ENCODE data around the gene SYNGR3. TPM values are rescaled to one million over a fixed set of nuclear protein-coding genes. Genes with fewer than 3 reads are reported as not detected.
"Not testable (repeated sequence)": the region's sequence is repeated elsewhere in the genome, so short reads cannot be mapped to it uniquely, and the experiment has no call there.

The SYNGR3 gene
- total and polyA plus RNA-seq, 7 experiments from 2014 or later: 0.49 to 8.8 (median 0.92) TPM

DNA sequence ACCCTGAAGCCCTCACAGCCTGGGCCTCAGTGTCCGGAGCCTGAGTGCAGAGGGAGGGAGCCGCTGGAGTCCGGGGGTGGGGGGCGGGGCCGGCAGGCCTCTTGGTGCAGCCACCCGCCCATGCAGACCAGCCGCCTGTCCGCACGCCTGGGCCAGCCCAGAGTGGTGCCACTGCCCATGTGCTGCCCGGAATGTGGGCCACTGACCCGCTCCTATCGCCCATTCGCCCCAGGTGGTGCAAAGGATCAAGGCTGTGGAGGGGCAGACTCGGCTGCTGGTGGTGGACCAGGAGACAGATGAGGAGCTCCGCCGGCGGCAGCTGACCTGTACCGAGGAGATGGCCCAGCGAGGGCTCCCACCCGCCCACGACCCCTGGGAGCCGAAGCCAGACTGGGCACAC is 39.6 kb downstream of the SYNGR3 start:
- Histone ChIP-seq H3K4me3 (ENCODE audit: low read length) (no peak overlapping the region), H3K27ac (ENCODE audit: low read depth, low read length) (no peak overlapping the region), H3K4me1 (ENCODE audit: control insufficient read depth in 2 of 2, insufficient read depth in 2 of 2, low read length in 2 of 2) (peaks cover 3 to 5% of the 10 kb centered on the region in 2 donors), H3K9me3 (ENCODE audit: control insufficient read depth in 2 of 3, low read length in 3 of 3) (no peaks in the 10 kb centered on the region), H3K36me3 (ENCODE audit: control insufficient read depth in 2 of 3, insufficient read depth in 3 of 3, low read length in 3 of 3) (no peaks in the 10 kb centered on the region), H3K27me3 (ENCODE audit: control insufficient read depth in 2 of 2, insufficient read depth in 2 of 2, low read length in 2 of 2) (no peaks in the 10 kb centered on the region)
- intact Hi-C loops (cut with micrococcal nuclease): no loop called here
- no peak overlapping the region for H3K4me3 Mint-ChIP-seq
- H3K36me3 Mint-ChIP-seq: no peaks in the 10 kb centered on the region
- ChIA-PET POLR2A (interaction anchor here (0.5 to 0.7 kb wide), 2 partner anchors 108 to 1902 kb away, joined by 3 read pairs; no protein-coding TSS in a partner anchor), CTCF (no interaction called here)
- DNase-seq (no peak), ATAC-seq (no peak)
- H3K27me3 Mint-ChIP-seq: peaks cover 0 to 26% (median 0%) of the 10 kb centered on the region in 5 donors
- H3K9me3 Mint-ChIP-seq: peaks cover 0 to under 1% (median 0%) of the 10 kb centered on the region in 11 donors
- peaks cover 2 to 16% (median 11%) of the 10 kb centered on the region in 7 donors for H3K4me1 Mint-ChIP-seq
- no peak overlapping the region for H3K27ac Mint-ChIP-seq

DNA sequence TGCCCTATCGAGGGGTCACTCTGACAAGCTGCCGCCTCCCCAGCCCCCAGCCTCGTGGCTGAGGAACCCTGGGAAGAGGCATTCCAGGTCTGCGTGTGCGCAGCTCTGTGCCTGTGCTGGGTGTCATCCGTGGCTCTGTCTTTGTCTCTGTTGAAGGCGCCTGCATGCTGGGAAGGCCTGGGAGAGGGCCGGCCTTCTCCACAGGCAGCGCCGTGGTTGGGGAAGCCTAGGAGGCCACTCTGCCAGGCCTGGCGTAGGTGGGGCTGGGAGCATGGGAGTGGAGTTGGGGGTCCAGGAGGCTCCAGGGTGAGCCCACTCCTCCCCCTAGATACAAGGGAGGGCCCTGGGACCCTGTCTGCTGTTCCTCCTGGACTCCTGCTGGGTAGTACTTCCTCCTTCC is 40.3 kb downstream of the SYNGR3 start:
- Histone ChIP-seq H3K4me1 (ENCODE audit: control insufficient read depth in 2 of 2, insufficient read depth in 2 of 2, low read length in 2 of 2) (peaks cover 3 to 5% of the 10 kb centered on the region in 2 donors), H3K27ac (ENCODE audit: low read depth, low read length) (no peak overlapping the region), H3K36me3 (ENCODE audit: control insufficient read depth in 2 of 3, insufficient read depth in 3 of 3, low read length in 3 of 3) (no peaks in the 10 kb centered on the region), H3K27me3 (ENCODE audit: control insufficient read depth in 2 of 2, insufficient read depth in 2 of 2, low read length in 2 of 2) (no peaks in the 10 kb centered on the region), H3K4me3 (ENCODE audit: low read length) (no peak overlapping the region), H3K9me3 (ENCODE audit: control insufficient read depth in 2 of 3, low read length in 3 of 3) (no peaks in the 10 kb centered on the region)
- Mint-ChIP-seq H3K4me3 (no peak overlapping the region), H3K27ac (no peak overlapping the region), H3K4me1 (peaks cover 0 to 17% (median 10%) of the 10 kb centered on the region in 7 donors), H3K27me3 (peaks cover 0 to 26% (median 0%) of the 10 kb centered on the region in 5 donors), H3K36me3 (no peaks in the 10 kb centered on the region), H3K9me3 (no peaks in the 10 kb centered on the region)
- ATAC-seq (no peak), DNase-seq (no peak)
- ChIA-PET CTCF (no interaction called here), POLR2A (interaction anchor here (0.5 kb wide), 1 partner anchor 107 kb away, joined by 3 read pairs; no protein-coding TSS in a partner anchor)
- intact Hi-C loops (cut with micrococcal nuclease): no loop called here

DNA sequence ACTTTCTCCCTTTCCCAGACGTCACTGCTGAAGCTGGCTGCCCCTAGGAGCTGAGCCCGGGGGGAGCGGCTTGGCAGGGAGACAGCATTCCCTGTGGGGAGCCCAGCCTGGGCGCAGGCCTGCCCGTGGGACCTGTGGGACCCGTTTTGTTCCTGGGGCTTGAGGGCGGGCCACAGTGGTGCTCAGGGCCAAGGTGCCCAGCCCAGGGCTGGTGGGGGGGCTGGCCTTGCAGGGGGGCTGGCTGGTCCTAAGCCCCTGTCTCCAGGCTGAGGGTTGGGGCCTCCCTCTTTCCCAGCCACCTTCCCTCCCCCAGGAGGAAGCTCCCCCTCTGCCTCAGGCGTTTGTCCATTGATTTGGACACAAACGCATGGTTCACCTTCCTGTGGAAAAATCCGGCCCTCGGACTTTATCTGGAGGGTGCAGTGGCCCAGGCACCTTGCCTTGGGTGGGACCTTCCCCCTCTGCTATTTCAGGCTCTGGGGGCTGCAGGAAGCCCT is 41.4 kb downstream of the SYNGR3 start:
- CTCF ChIA-PET: interaction anchor here (0.7 kb wide), 1 partner anchor 49 kb away, joined by 5 read pairs; no protein-coding TSS in a partner anchor
- no peak for DNase-seq
- H3K9me3 ChIP-seq (ENCODE audit: control insufficient read depth in 2 of 3, low read length in 3 of 3): no peaks in the 10 kb centered on the region
- H3K27me3 ChIP-seq (ENCODE audit: control insufficient read depth in 2 of 2, insufficient read depth in 2 of 2, low read length in 2 of 2): no peaks in the 10 kb centered on the region
- no peak overlapping the region for H3K4me3 ChIP-seq (ENCODE audit: low read length)
- no peak overlapping the region for H3K4me3 Mint-ChIP-seq
- peaks cover 3 to 4% of the 10 kb centered on the region in 2 donors for H3K4me1 ChIP-seq (ENCODE audit: control insufficient read depth in 2 of 2, insufficient read depth in 2 of 2, low read length in 2 of 2)
- H3K36me3 Mint-ChIP-seq: no peaks in the 10 kb centered on the region
- H3K27ac ChIP-seq (ENCODE audit: low read depth, low read length): no peak overlapping the region
- POLR2A ChIA-PET: interaction anchor here (1.4 kb wide), 1 partner anchor 19 kb away, joined by 4 read pairs; no protein-coding TSS in a partner anchor
- intact Hi-C loops (cut with micrococcal nuclease): no loop called here
- H3K27me3 Mint-ChIP-seq: peaks cover 0 to 17% (median 0%) of the 10 kb centered on the region in 5 donors
- no peak for ATAC-seq
- H3K9me3 Mint-ChIP-seq: no peaks in the 10 kb centered on the region
- H3K27ac Mint-ChIP-seq: no peak overlapping the region
- peaks cover 0 to 11% (median 5%) of the 10 kb centered on the region in 7 donors for H3K4me1 Mint-ChIP-seq
- H3K36me3 ChIP-seq (ENCODE audit: control insufficient read depth in 2 of 3, insufficient read depth in 3 of 3, low read length in 3 of 3): no peaks in the 10 kb centered on the region

DNA sequence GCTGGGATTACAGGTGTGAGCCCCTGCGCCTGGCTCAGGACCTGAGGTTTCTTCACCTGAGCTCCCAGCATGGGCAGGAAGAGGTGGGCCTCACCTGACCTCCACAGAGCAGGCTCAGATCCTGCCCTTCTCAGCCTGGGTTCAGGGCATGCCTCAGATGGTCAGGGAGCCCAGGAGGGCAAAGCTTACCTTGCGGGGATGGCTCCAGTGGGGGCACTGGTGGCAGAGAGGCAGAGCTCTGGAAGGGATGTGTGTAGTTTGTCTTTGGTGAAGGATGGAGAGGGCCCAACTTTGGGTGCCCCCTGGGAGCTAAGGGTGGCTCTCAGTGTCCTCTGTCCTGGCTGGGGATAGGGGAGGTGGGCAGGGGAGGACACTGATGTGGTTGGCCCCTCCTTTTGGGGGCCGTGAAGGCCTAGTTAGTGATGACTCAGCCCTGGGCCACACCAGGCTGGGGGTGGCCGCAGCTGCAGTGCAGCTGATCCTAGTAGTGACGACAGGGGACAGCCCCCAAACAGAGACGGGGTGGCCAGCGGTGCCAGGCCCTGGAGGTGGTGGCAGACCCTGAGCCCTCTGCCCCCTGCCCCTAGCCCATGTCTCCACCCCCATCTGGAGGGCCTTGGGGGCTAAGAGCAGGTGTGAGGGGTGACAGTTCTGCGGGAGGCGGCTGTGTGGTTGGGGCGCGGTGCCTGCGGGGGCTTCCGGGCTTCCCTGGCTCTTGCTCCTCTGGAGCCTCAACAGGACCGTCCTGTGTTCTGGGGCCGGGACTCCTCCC is 42.7 kb downstream of the SYNGR3 start:
- Histone ChIP-seq H3K4me1 (ENCODE audit: control insufficient read depth in 2 of 2, insufficient read depth in 2 of 2, low read length in 2 of 2) (no peaks in the 10 kb centered on the region), H3K27ac (ENCODE audit: low read depth, low read length) (no peak overlapping the region), H3K27me3 (ENCODE audit: control insufficient read depth in 2 of 2, insufficient read depth in 2 of 2, low read length in 2 of 2) (no peaks in the 10 kb centered on the region), H3K36me3 (ENCODE audit: control insufficient read depth in 2 of 3, insufficient read depth in 3 of 3, low read length in 3 of 3) (no peaks in the 10 kb centered on the region), H3K9me3 (ENCODE audit: control insufficient read depth in 2 of 3, low read length in 3 of 3) (no peaks in the 10 kb centered on the region), H3K4me3 (ENCODE audit: low read length) (no peak overlapping the region)
- Mint-ChIP-seq H3K27me3 (peaks cover 0 to 14% (median 0%) of the 10 kb centered on the region in 5 donors), H3K36me3 (no peaks in the 10 kb centered on the region), H3K4me3 (no peak overlapping the region), H3K9me3 (no peaks in the 10 kb centered on the region), H3K4me1 (peaks cover 0 to 9% (median 3%) of the 10 kb centered on the region in 7 donors), H3K27ac (no peak overlapping the region)
- intact Hi-C loops (cut with micrococcal nuclease): no loop called here
- peak; percentile 27 for ATAC-seq
- CTCF ChIA-PET: no interaction called here
- DNase-seq: no peak
- POLR2A ChIA-PET: interaction anchor here (1.6 kb wide), 1 partner anchor 108 kb away, joined by 4 read pairs; no protein-coding TSS in a partner anchor

DNA sequence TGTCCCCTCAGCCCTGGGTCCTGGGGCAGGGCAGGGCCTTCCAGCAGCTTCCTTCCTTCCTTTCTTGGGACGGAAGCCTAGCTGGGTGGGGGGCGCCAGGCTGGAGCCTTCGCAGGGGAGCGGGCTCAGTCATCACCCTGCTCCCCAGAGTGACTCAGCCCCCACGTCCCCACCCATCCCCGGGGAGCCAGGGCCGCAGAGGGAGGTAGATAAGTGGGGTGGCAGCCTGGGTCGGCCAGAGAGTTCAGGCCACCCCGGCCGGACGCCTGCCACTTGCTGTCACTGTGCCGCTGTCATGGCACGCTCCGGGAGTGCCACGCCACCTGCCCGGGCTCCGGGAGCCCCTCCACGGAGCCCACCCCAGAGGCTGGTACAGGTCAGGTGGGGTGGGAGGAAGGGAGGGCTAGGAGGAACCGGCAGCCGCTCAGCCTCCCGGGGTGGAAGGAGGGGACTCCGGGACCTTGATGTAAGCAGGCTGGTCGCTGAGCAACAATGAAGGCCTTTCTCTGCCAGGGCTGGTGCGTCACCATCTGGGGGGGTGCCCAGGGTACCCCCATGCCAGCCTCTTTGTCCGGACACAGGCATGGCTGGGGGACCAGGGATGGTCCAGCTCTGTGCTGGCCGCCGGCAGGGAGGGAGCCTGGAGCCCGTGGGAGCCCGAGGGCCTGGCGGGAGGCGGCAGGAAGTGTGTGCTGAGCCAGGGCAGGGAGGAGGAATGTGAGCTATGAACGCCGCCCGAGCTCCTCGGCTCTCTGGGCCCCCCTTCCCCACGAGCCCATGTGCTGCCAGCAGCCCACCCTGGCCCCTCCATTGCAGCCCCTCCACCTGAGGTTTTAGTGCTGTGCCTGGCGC is 43.5 kb downstream of the SYNGR3 start:
- no peaks in the 10 kb centered on the region for H3K36me3 ChIP-seq (ENCODE audit: control insufficient read depth in 2 of 3, insufficient read depth in 3 of 3, low read length in 3 of 3)
- intact Hi-C loops (cut with micrococcal nuclease): no loop called here
- Mint-ChIP-seq H3K36me3 (no peaks in the 10 kb centered on the region), H3K9me3 (peaks cover 0 to 1% (median 0%) of the 10 kb centered on the region in 11 donors), H3K4me3 (peak overlapping the region in 1 of 10 donors; percentile 28), H3K4me1 (peaks cover 0 to 9% (median 0%) of the 10 kb centered on the region in 7 donors), H3K27ac (peak overlapping the region in 1 of 9 donors; percentile 57), H3K27me3 (peaks cover 0 to 6% (median 0%) of the 10 kb centered on the region in 5 donors)
- ChIA-PET CTCF (no interaction called here), POLR2A (interaction anchor here (1.6 kb wide), 1 partner anchor 107 kb away, joined by 4 read pairs; no protein-coding TSS in a partner anchor)
- H3K27me3 ChIP-seq (ENCODE audit: control insufficient read depth in 2 of 2, insufficient read depth in 2 of 2, low read length in 2 of 2): no peaks in the 10 kb centered on the region
- peak; percentile 57 for ATAC-seq
- DNase-seq: no peak
- no peaks in the 10 kb centered on the region for H3K9me3 ChIP-seq (ENCODE audit: control insufficient read depth in 2 of 3, low read length in 3 of 3)
- no peak overlapping the region for H3K4me3 ChIP-seq (ENCODE audit: low read length)
- no peaks in the 10 kb centered on the region for H3K4me1 ChIP-seq (ENCODE audit: control insufficient read depth in 2 of 2, insufficient read depth in 2 of 2, low read length in 2 of 2)
- no peak overlapping the region for H3K27ac ChIP-seq (ENCODE audit: low read depth, low read length)

DNA sequence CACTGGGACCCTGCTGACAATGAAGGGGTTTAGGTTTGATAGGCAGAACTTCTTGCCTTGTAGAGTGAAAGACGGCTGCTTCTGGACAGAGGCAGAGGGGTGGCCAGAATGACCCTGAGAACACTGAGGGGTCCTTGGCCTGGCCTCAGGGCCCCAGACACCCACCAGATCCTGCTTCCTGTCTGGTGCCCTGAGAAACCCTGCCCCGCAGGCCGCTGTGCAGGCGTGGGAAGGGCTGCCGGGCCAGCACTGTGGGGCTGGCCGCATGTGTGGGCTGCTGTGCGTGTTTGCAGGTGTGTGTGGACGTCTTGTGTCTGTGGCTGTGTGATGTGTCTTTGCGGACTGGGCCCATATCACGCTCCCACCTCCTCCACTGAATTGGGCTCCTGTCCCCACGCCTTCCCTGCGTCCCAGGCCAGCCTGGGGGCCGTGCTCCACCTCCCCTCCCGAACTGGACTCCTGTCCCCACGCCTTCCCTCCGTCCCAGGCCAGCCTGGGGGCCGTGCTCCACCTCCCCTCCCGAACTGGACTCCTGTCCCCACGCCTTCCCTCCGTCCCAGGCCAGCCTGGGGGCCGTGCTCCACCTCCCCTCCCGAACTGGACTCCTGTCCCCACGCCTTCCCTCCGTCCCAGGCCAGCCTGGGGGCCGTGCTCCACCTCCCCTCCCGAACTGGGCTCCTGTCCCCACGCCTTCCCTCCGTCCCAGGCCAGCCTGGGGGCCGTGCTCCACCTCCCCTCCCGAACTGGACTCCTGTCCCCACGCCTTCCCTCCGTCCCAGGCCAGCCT is 44.3 kb downstream of the SYNGR3 start:
- H3K27me3 ChIP-seq (ENCODE audit: control insufficient read depth in 2 of 2, insufficient read depth in 2 of 2, low read length in 2 of 2); POLR2A ChIA-PET; H3K27me3 Mint-ChIP-seq; H3K9me3 Mint-ChIP-seq; H3K36me3 ChIP-seq (ENCODE audit: control insufficient read depth in 2 of 3, insufficient read depth in 3 of 3, low read length in 3 of 3); CTCF ChIA-PET; H3K4me3 ChIP-seq (ENCODE audit: low read length); H3K4me1 Mint-ChIP-seq; H3K36me3 Mint-ChIP-seq; H3K27ac ChIP-seq (ENCODE audit: low read depth, low read length); H3K9me3 ChIP-seq (ENCODE audit: control insufficient read depth in 2 of 3, low read length in 3 of 3); intact Hi-C loops (cut with micrococcal nuclease); ATAC-seq; DNase-seq; H3K4me1 ChIP-seq (ENCODE audit: control insufficient read depth in 2 of 2, insufficient read depth in 2 of 2, low read length in 2 of 2): not testable (repeated sequence)
- Mint-ChIP-seq H3K4me3 (peak overlapping the region in 1 of 10 donors; percentile 4), H3K27ac (peak overlapping the region in 1 of 9 donors; percentile 57)
